ENCODE measurements around the gene CYP24A1. TPM values are rescaled to one million over a fixed set of nuclear protein-coding genes. Genes with fewer than 3 reads are reported as not detected.

The CYP24A1 gene
- total RNA-seq, 1 donor from 2014 or later: not detected

GRCh38 chr20:54161008-54161820 lies 12.6 kb downstream of the CYP24A1 start:
- ATAC-seq (no peak), DNase-seq (no peak)
- intact Hi-C loops (cut with micrococcal nuclease): no loop called here

GRCh38 chr20:54160065-54161007 lies 13.4 kb downstream of the CYP24A1 start:
- intact Hi-C loops (cut with micrococcal nuclease): no loop called here
- no peak for ATAC-seq
- no peak for DNase-seq

GRCh38 chr20:54158856-54159418 lies 14.8 kb downstream of the CYP24A1 start:
- DNase-seq (no peak), ATAC-seq (no peak)
- intact Hi-C loops (cut with micrococcal nuclease): no loop called here

GRCh38 chr20:54158226-54158625 lies 15.6 kb downstream of the CYP24A1 start:
- ATAC-seq (no peak), DNase-seq (no peak)
- intact Hi-C loops (cut with micrococcal nuclease): no loop called here

- DNase-seq (no peak), ATAC-seq (no peak)
- intact Hi-C loops (cut with micrococcal nuclease): no loop called here
Measured at GRCh38 chr20:54156981-54157835, 16.6 kb downstream of the CYP24A1 start.

GRCh38 chr20:54156522-54156921 lies 17.3 kb downstream of the CYP24A1 start:
- ATAC-seq: no peak
- intact Hi-C loops (cut with micrococcal nuclease): no loop called here
- DNase-seq: no peak

- DNase-seq: no peak
- ATAC-seq: no peak
- intact Hi-C loops (cut with micrococcal nuclease): no loop called here
Measured at GRCh38 chr20:54155736-54156317, 18.0 kb downstream of the CYP24A1 start.

GRCh38 chr20:54154439-54154838 lies 19.3 kb downstream of the CYP24A1 start:
- intact Hi-C loops (cut with micrococcal nuclease): no loop called here
- ATAC-seq: no peak
- DNase-seq: no peak

- ATAC-seq: no peak
- DNase-seq: no peak
- intact Hi-C loops (cut with micrococcal nuclease): no loop called here
Measured at GRCh38 chr20:54153847-54154246, 19.9 kb downstream of the CYP24A1 start.

GRCh38 chr20:54153041-54153327 lies 20.8 kb downstream of the CYP24A1 start:
- ATAC-seq: no peak
- DNase-seq: no peak
- intact Hi-C loops (cut with micrococcal nuclease): no loop called here

- no peak for ATAC-seq
- DNase-seq: no peak
- intact Hi-C loops (cut with micrococcal nuclease): no loop called here
Measured at GRCh38 chr20:54152227-54153040, 21.4 kb downstream of the CYP24A1 start.

GRCh38 chr20:54151511-54152226 lies 22.1 kb downstream of the CYP24A1 start:
- intact Hi-C loops (cut with micrococcal nuclease): no loop called here
- DNase-seq: no peak
- ATAC-seq: no peak

GRCh38 chr20:54151075-54151439 lies 22.7 kb downstream of the CYP24A1 start:
- no peak for ATAC-seq

GRCh38 chr20:54149765-54150264 lies 24.0 kb downstream of the CYP24A1 start:
- DNase-seq (no peak), ATAC-seq (no peak)
- intact Hi-C loops (cut with micrococcal nuclease): no loop called here

More at GRCh38 chr20:54151075-54151439, 22.7 kb downstream of the CYP24A1 start:
- intact Hi-C loops (cut with micrococcal nuclease): no loop called here
- DNase-seq: no peak

- DNase-seq: no peak
- intact Hi-C loops (cut with micrococcal nuclease): no loop called here
- ATAC-seq: no peak
Measured at GRCh38 chr20:54148947-54149764, 24.6 kb downstream of the CYP24A1 start.

GRCh38 chr20:54146672-54147071 lies 27.1 kb downstream of the CYP24A1 start:
- DNase-seq (no peak), ATAC-seq (no peak)
- intact Hi-C loops (cut with micrococcal nuclease): no loop called here
